ENCODE results near the gene SPATA21.

SPATA21 gene

DNA sequence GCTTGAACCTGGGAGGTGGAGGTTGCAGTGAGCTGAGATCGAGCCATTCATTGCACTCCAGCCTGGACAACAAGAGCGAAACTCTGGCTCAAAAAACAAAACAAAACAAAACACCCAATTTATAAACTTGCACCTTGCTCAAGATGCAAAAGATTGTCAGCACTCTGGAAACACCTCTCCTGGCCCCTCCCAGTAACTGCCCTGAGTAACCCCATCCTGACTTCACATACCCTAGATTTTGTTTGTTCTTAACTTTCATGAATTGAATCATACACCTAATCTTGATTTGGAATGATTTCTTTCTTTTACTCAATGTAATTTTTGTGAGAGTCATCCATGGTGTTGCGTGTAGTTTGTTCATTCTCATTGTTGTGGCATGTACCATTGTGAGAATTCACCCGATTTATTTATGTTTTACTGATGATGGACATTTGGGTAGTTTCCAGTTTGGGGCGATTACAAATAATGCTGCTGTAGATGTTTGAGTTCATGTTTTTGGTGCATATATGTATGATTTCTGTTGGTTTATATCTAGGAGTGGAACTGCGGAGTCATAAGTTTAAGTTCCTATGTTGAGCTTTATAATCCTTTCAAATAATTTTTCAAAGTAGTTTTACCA lies 13.7 kb upstream of the SPATA21 start:
- DNase-seq (ENCODE audit: low read depth), result no peak

DNA sequence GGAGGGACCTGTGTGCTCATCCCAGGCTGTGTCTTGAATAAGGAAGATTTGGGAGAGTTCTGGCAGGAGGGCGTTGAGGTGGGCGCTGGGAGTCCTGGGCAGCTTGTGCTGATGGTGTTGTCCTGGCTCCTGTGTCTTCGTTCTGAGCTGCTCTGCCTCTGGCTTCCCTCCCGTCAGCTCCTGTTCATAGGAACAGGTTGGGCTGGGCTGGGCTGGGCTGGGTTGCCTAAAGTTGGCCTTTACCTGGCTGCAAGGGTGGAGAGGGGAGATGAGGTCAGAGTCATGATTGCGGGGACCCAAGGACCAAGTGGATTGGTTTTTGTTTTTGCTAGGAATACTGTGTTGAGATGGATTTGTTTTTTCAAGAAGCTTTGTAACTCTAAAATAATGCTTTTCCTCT lies 12.4 kb upstream of the SPATA21 start:
- no peak for DNase-seq (ENCODE audit: low read depth)

GRCh38 chr1:16449065-16449464 lies 11.8 kb upstream of the SPATA21 start:
- DNase-seq (ENCODE audit: low read depth), result no peak

GRCh38 chr1:16447641-16448040 lies 10.4 kb upstream of the SPATA21 start:
- DNase-seq (ENCODE audit: low read depth), result no peak

DNA sequence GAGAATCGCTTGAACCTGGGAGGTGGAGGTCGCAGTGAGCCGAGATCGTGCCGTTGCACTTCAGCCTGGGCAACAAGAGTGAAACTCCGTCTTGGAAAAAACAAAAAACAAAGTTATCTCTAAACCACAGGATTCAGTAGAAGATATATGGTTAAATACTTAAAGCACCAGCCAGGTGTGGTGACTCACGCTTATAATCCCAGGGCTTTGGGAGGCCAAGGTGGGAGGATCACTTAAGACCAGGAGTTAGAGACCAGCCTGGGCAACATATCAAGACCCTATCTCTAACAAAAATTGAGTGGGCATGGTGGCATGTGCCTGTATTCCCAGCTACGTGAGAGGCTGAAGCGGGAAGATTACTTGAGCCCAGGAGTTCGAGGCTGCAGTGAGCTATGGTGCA lies 8.9 kb upstream of the SPATA21 start:
- DNase-seq (ENCODE audit: low read depth), result no peak

DNA sequence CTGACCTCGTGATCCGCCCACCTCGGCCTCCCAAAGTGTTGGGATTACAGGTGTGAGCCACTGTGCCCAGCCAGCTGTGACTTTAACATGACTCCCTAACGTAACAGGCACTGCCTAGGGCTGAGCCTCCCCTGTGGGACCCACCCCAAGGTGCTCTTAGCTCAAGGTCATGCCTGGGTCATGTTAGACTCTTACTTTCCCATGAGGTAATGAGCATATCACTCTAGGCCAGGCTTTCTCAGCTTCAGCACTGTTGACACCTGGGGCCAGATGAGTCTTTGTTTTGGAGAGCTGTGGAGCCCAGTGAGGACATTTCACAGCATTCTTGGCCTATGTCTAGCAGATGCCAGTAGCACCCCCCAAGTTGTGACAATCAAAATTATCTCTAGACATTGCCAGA lies 7.8 kb upstream of the SPATA21 start:
- DNase-seq (ENCODE audit: low read depth), result no peak

DNA sequence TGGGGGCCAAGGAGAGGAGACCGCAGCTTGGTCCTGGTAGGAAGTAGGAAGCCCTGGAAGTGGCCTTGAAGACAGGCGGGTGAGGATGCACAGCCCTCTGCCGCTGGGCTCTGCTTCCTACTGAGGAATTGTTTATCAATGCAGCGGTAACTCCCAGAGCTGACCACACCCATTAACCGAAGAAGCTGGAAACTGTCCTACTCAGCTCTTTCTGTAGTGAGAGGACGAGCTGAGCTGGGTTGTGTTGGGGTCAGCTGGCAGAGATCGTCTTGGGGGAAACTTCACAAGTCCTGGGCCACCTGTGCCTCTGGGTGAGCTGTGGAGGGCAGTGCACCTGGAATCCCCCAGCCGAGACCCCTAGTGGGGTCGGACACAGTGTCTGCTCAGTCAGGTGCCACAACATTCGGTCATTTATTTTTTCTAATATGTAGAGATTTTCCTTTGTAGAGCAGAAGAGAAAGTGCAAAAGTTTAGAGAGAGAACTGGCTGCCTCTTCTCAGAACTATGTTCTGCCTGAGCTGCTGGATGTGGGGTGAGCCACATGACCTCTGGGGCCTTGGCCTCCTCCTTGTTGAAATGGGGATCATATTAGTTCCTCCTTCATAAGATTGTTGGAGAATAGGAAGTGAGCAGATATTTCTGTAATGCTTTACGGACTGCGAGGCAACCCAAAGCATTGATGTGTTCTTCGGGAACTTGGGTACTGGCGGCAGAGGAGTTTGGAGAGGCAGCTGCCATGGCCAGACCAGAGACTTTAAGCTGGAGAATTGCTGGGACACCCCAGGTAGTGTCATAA lies 6.9 kb upstream of the SPATA21 start:
- no peak for DNase-seq (ENCODE audit: low read depth)

GRCh38 chr1:16442941-16443340 lies 5.7 kb upstream of the SPATA21 start:
- no peak for DNase-seq (ENCODE audit: low read depth)

DNA sequence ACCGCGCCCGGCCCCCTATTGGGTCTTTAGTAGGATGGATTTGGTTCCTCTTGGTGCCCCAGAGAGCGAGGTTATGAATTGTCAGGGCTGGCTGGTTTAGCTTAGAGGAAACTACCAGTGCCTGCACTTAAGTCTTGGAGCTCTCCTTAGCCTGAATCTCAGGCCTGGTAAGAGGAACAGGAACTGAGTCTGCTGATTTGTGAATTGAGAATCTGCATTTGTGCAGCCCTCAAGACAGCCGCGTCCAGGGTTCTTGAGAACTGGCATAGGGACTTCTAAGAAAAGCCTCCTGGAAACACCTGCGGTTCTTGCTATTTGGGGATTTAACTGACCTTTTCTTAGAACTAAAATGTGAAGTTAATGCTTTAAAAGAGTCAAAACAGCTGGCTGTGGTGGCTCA lies 5.0 kb upstream of the SPATA21 start:
- no peak for DNase-seq (ENCODE audit: low read depth)

DNA sequence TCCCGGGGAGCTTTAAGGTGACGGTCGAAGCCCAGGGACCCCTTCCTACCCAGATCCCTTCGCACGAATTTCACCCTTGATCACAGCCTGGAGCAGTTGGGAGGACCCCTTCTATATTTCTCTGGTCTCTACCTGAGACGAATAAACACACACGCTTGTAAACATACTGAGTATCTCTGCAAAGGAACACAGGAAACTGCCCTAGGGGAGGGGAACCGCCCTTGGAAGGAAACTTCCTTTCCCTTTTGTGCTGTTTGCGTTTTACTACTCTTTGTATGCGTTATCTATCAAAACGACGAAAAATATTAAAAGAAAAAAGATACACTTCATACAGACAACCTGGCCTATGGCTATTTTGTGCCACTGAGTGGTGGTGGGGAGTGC lies 4.0 kb upstream of the SPATA21 start:
- peak; percentile 36 for DNase-seq (ENCODE audit: low read depth)

- DNase-seq (ENCODE audit: low read depth), result peak; percentile 91
Measured at GRCh38 chr1:16440470-16441281, 3.5 kb upstream of the SPATA21 start, which contains the start of gene NECAP2. NECAP2 (plus strand) TSS chr1:16440724; CDS start chr1:16440762, 38 bp downstream.

- no peak for DNase-seq (ENCODE audit: low read depth)
Measured at GRCh38 chr1:16440131-16440469, 2.9 kb upstream of the SPATA21 start.

DNA sequence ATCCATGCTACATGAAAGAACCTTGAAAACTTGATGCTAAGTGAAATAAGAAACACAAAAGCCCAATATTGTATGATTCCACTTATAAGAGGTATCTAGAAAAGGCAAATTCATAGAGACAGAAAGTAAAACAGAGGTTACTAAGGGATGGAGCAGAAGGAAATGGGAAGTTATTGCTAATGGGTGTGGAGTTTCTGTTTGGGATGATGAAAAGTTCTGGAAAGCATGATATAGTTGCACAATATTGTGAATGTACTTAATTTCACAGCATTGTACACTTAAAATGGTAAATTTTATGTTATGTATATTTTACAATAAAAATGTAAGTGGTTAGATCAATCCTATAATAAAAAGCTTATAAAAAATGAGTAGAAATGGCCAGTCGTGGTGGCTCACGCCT lies 1.7 kb upstream of the SPATA21 start:
- no peak for DNase-seq (ENCODE audit: low read depth)

GRCh38 chr1:16438516-16438915 lies 1.3 kb upstream of the SPATA21 start:
- no peak for DNase-seq (ENCODE audit: low read depth)

DNA sequence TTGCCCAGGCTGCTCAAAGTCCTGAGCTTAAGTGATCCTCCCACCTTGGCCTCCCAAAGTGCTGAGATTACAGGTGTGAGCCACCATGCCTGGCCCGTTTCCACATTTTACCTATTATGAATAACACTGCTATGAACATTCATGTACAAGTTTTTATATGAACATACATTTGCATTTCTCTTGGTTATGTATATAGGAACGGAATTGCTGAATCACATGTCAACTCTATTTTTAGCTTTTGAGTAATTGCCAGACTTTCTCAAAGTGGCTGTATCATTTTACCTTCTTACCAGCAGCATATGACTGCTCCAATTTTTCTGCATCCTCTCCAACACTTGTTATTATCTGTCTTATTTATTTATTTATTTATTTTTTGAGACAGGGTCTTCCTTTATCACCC lies 2.7 kb downstream of the SPATA21 start:
- DNase-seq (ENCODE audit: low read depth), result peak; percentile 46

DNA sequence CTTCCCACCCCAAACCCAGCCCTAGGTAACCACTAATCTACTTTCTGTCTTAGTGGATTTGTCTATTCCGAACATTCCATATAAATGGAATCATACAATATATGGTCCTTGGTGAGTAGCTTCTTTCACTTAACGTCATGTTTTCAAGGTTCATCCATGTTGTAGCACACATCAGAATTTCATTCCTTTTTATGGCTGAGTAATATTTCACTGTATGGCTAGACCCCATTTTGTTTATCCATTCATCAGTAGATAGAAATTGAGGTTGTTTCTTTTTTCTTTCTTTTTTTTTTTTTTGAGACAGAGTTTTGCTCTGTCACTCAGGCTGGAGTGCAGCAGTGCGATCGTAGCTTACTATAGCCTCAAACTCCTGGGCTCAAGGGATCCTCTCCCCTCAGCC lies 3.2 kb downstream of the SPATA21 start:
- no peak for DNase-seq (ENCODE audit: low read depth)

DNA sequence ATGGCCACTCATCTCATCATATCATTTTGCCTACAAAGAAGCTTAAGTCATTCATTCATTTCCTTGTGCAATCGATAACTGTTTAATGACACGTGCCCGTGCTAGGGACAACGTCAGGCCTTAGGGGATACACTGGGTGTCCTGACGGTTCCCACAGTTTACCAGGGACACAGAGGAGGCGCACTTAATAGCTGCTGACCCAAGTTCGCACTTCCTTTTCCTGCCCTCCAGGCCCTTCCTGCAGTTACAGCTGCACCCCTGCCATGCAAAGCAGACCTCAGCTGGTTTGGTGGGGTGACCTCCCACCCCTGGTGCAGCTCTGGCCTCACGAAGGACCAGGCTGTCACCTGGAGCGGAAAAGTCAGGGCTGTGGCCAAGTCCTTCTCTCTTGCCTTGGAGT lies 4.2 kb downstream of the SPATA21 start:
- DNase-seq (ENCODE audit: low read depth), result no peak

GRCh38 chr1:16430606-16431005 lies 6.6 kb downstream of the SPATA21 start:
- DNase-seq (ENCODE audit: low read depth), result peak; percentile 31

GRCh38 chr1:16425125-16426025 lies 11.8 kb downstream of the SPATA21 start:
- DNase-seq (ENCODE audit: low read depth), result no peak

- no peak for DNase-seq (ENCODE audit: low read depth)
Measured at GRCh38 chr1:16422041-16422440, 15.2 kb downstream of the SPATA21 start.

GRCh38 chr1:16421201-16421600 lies 16.0 kb downstream of the SPATA21 start:
- no peak for DNase-seq (ENCODE audit: low read depth)
